Measurements from ENCODE around the gene MYDGF.
A peak's percentile ranks its signal among the peaks of the same experiment; 100 is the strongest.

MYDGF gene

GRCh38 chr19:4638828-4639530 is 31.2 kb downstream of the MYDGF start, which contains the start of gene TNFAIP8L1 (continued):
- TF ChIP-seq PRDM6 (tag by site-specific recombination; IDR thresholded peaks at IDR 0.05) (no peak), ZNF223 (tag by site-specific recombination; IDR thresholded peaks at IDR 0.05) (peak; percentile 70; the same call in 1 of the 2 replicates), ZNF174 (tag by site-specific recombination; IDR thresholded peaks at IDR 0.05) (no peak), AEBP2 (tag by site-specific recombination; IDR thresholded peaks at IDR 0.05; ENCODE audit: borderline replicate concordance) (no peak), ZBTB21 (tag by site-specific recombination; IDR thresholded peaks at IDR 0.05) (0 out of 2 replicates have a peak, but pooled peaks have one; percentile 14), ZSCAN5A (tag by site-specific recombination; IDR thresholded peaks at IDR 0.05) (no peak), SALL2 (tag by site-specific recombination; IDR thresholded peaks at IDR 0.05; ENCODE audit: borderline replicate concordance) (no peak), ZNF16 (tag by site-specific recombination; IDR thresholded peaks at IDR 0.05; ENCODE audit: low read depth) (no peak), ZNF324 (tag by site-specific recombination; IDR thresholded peaks at IDR 0.05) (peak; percentile 46; the same call in 1 of the 2 replicates), ZNF777 (tag by site-specific recombination; IDR thresholded peaks at IDR 0.05; ENCODE audit: borderline replicate concordance) (no peak), ZNF335 (tag by site-specific recombination; conservative IDR thresholded peaks at IDR 0.05) (peak; percentile 72), BCL11A (tag by site-specific recombination; IDR thresholded peaks at IDR 0.05; ENCODE audit: low read depth) (no peak), ZNF274 (IDR thresholded peaks at IDR 0.05; ENCODE audit: low read length) (no peak), ZNF274 (tag by site-specific recombination; IDR thresholded peaks at IDR 0.05; ENCODE audit: borderline replicate concordance) (no peak), PRDM10 (tag by site-specific recombination; IDR thresholded peaks at IDR 0.05) (peak; percentile 85), ZFP37 (tag by site-specific recombination; IDR thresholded peaks at IDR 0.05) (no peak), ZXDB (tag by site-specific recombination; IDR thresholded peaks at IDR 0.05) (peak; percentile 93), ZNF792 (tag by site-specific recombination; IDR thresholded peaks at IDR 0.05) (no peak), YY1 (tag by site-specific recombination; IDR thresholded peaks at IDR 0.05) (no peak), ZFHX2 (tag by site-specific recombination; conservative IDR thresholded peaks at IDR 0.05) (peak; percentile 73; the same call in 1 of the 2 replicates), ZSCAN23 (tag by site-specific recombination; IDR thresholded peaks at IDR 0.05) (0 out of 2 replicates have a peak, but pooled peaks have one; percentile 45), ZNF571 (tag by site-specific recombination; IDR thresholded peaks at IDR 0.05) (no peak), ZNF341 (tag by site-specific recombination; IDR thresholded peaks at IDR 0.05; ENCODE audit: low read depth) (peak; percentile 24; the same call in 1 of the 2 replicates)
